Natural killer cell (primary cell): ENCODE measurements around the gene MAP3K14. TPM values are rescaled to one million over a fixed set of nuclear protein-coding genes. Genes with fewer than 3 reads are reported as not detected.

ENCODE experiments used
- ATAC-seq, 3 donors: fragments of 150-1000 bp in 2 of 3; fragments of 200-7000 bp in 1 of 3; cut with Tn5 transposase; 1 replicate in 1 of 3; 2 replicates in 2 of 3; pipeline ENCODE4 v1.10.0; 2021; ENCODE audit warnings: mild to moderate bottlenecking in 2 of 3, moderate library complexity in 2 of 3
- DNase-seq, 2 donors: peaks; one replicate each; pipeline versions ENCODE4 v3.0.0 to v3.0.0-alpha.2; 2013 to 2021; ENCODE audit warnings: mixed read lengths in 1 of 2
- H3K27ac ChIP-seq: one replicate; pipeline ENCODE4 v1.5.1; 2013; ENCODE audit warnings: mild to moderate bottlenecking, low read length
- H3K27me3 ChIP-seq: one replicate; pipeline ENCODE4 v1.6.1; 2013; ENCODE audit warnings: low read length; ENCODE audit not compliant: control insufficient read depth, insufficient read depth
- H3K36me3 ChIP-seq: one replicate; pipeline ENCODE4 v1.6.1; 2013; ENCODE audit warnings: low read length; ENCODE audit not compliant: control insufficient read depth, insufficient read depth
- H3K4me1 ChIP-seq: one replicate; pipeline ENCODE4 v1.6.1; 2013; ENCODE audit warnings: low read length; ENCODE audit not compliant: control insufficient read depth, insufficient read depth
- H3K4me3 ChIP-seq: one replicate; pipeline ENCODE4 v1.5.1; 2013; ENCODE audit warnings: low read length
- H3K9me3 ChIP-seq: one replicate; pipeline ENCODE4 v1.6.1; 2013; ENCODE audit warnings: low read length; ENCODE audit not compliant: control insufficient read depth, insufficient read depth
- H3K27ac Mint-ChIP-seq, 2 donors: one replicate each; pipeline ENCODE4 v1.8.0; 2022; ENCODE audit warnings: mild to moderate bottlenecking in 2 of 2, mixed read lengths in 2 of 2, moderate library complexity in 1 of 2
- H3K27me3 Mint-ChIP-seq, 2 donors: one replicate each; pipeline ENCODE4 v1.8.0; 2022; ENCODE audit warnings: low read depth in 2 of 2, mixed read lengths in 2 of 2
- H3K36me3 Mint-ChIP-seq: one replicate; pipeline ENCODE4 v1.8.0; 2022; ENCODE audit warnings: mixed read lengths
- H3K4me1 Mint-ChIP-seq, 2 donors: one replicate each; pipeline ENCODE4 v1.8.0; 2022; ENCODE audit warnings: mixed read lengths in 2 of 2
- H3K4me3 Mint-ChIP-seq: one replicate; pipeline ENCODE4 v1.8.0; 2022; ENCODE audit warnings: mild to moderate bottlenecking, moderate library complexity, mixed read lengths
- H3K9me3 Mint-ChIP-seq, 2 donors: one replicate each; pipeline ENCODE4 v1.8.0; 2022; ENCODE audit warnings: mixed read lengths in 2 of 2
- CTCF ChIP-seq: fragments of 200-600 bp; IDR thresholded peaks from one replicate; pipeline ENCODE4 v1.8.0; 2022; ENCODE audit warnings: antibody characterized with exemption
- WGBS: methylation state at CpG from one replicate; pipeline ENCODE4 v1.1.7; 2013; ENCODE audit warnings: missing lambda C conversion rate; ENCODE audit not compliant: insufficient coverage; 5-methylcytosine and 5-hydroxymethylcytosine counted together
- intact Hi-C: fragments of 100-400 bp; cut with micrococcal nuclease; formaldehyde crosslinking; loops from one replicate; pipeline ENCODE4 v1.14.2; 2022
- total RNA-seq, 4 donors: library from RNA; stranded (reverse); fragments of 120-200 nt in 1 of 4; gene quantifications; one replicate each; pipeline versions ENCODE4 v1.2.3 to v1.2.4, GENCODE V29; 2013 to 2022

MAP3K14 gene
- total RNA-seq, 3 donors from 2014 or later (not counting 1 experiment from before 2014, with no cell fraction given), result 28.0 to 31.9 (median 31.6) TPM

- Histone ChIP-seq H3K4me1 (peaks cover 63% of the 10 kb centered on the region), H3K4me3 (no peak overlapping the region), H3K9me3 (no peaks in the 10 kb centered on the region), H3K27ac (no peak overlapping the region), H3K36me3 (peaks cover 9% of the 10 kb centered on the region), H3K27me3 (no peaks in the 10 kb centered on the region)
- no peak for TF ChIP-seq CTCF
- peak overlapping the region; percentile 91 to 92 for H3K27ac Mint-ChIP-seq
- H3K9me3 Mint-ChIP-seq, result no peaks in the 10 kb centered on the region
- ATAC-seq, result no peak
- no peak overlapping the region for H3K4me3 Mint-ChIP-seq
- peaks cover 55 to 77% of the 10 kb centered on the region in 2 donors for H3K4me1 Mint-ChIP-seq
- no peaks in the 10 kb centered on the region for H3K36me3 Mint-ChIP-seq
- no peaks in the 10 kb centered on the region for H3K27me3 Mint-ChIP-seq
- intact Hi-C loops, result no loop called here
- no peak for DNase-seq
- WGBS, result 99% methylated on average over 5 of the region's 5 CpGs
Measured at GRCh38 chr17:45308840-45309239, 8.0 kb downstream of the MAP3K14 start.

GRCh38 chr17:45308016-45308365 lies 8.8 kb downstream of the MAP3K14 start:
- no peaks in the 10 kb centered on the region for H3K27me3 Mint-ChIP-seq
- TF ChIP-seq CTCF, result no peak
- ATAC-seq (no peak), DNase-seq (no peak)
- H3K36me3 ChIP-seq, result peaks cover 9% of the 10 kb centered on the region
- H3K27me3 ChIP-seq, result no peaks in the 10 kb centered on the region
- no peak overlapping the region for H3K4me3 Mint-ChIP-seq
- peak overlapping the region; percentile 56 for H3K27ac ChIP-seq
- H3K36me3 Mint-ChIP-seq, result no peaks in the 10 kb centered on the region
- no peak overlapping the region for H3K4me3 ChIP-seq
- no peaks in the 10 kb centered on the region for H3K9me3 ChIP-seq
- intact Hi-C loops, result no loop called here
- H3K4me1 ChIP-seq, result peaks cover 60% of the 10 kb centered on the region
- WGBS, result 71% methylated on average over 6 of the region's 6 CpGs
- peaks cover 51 to 74% of the 10 kb centered on the region in 2 donors for H3K4me1 Mint-ChIP-seq
- H3K9me3 Mint-ChIP-seq, result no peaks in the 10 kb centered on the region
- peak overlapping the region; percentile 79 to 82 for H3K27ac Mint-ChIP-seq

- peak overlapping the region; percentile 56 for H3K27ac ChIP-seq
- no peaks in the 10 kb centered on the region for H3K27me3 ChIP-seq
- no peak for TF ChIP-seq CTCF
- peaks cover 9% of the 10 kb centered on the region for H3K36me3 ChIP-seq
- peaks cover 60% of the 10 kb centered on the region for H3K4me1 ChIP-seq
- Mint-ChIP-seq H3K4me3 (no peak overlapping the region), H3K27me3 (no peaks in the 10 kb centered on the region), H3K36me3 (no peaks in the 10 kb centered on the region), H3K27ac (peak overlapping the region; percentile 79 to 82), H3K9me3 (no peaks in the 10 kb centered on the region), H3K4me1 (peaks cover 51 to 74% of the 10 kb centered on the region in 2 donors)
- H3K9me3 ChIP-seq, result no peaks in the 10 kb centered on the region
- intact Hi-C loops, result no loop called here
- peak in 1 of 2 donors; percentile 61 for DNase-seq
- 27% methylated on average over 7 of the region's 9 CpGs for WGBS
- peak in 1 of 3 donors; percentile 36 for ATAC-seq
- no peak overlapping the region for H3K4me3 ChIP-seq
Measured at GRCh38 chr17:45307290-45308015, 9.4 kb downstream of the MAP3K14 start.

- intact Hi-C loops, result no loop called here
- Histone ChIP-seq H3K27ac (peak overlapping the region; percentile 56), H3K9me3 (no peaks in the 10 kb centered on the region), H3K4me1 (peaks cover 60% of the 10 kb centered on the region), H3K27me3 (no peaks in the 10 kb centered on the region), H3K4me3 (no peak overlapping the region), H3K36me3 (peaks cover 9% of the 10 kb centered on the region)
- Mint-ChIP-seq H3K36me3 (no peaks in the 10 kb centered on the region), H3K4me3 (no peak overlapping the region), H3K4me1 (peaks cover 44 to 67% of the 10 kb centered on the region in 2 donors), H3K9me3 (no peaks in the 10 kb centered on the region), H3K27ac (peak overlapping the region; percentile 18 to 26), H3K27me3 (no peaks in the 10 kb centered on the region)
- 85% methylated on average over 3 of the region's 5 CpGs for WGBS
- DNase-seq, result peak in 1 of 2 donors; percentile 37
- TF ChIP-seq CTCF, result no peak
- no peak for ATAC-seq
Measured at GRCh38 chr17:45306623-45307022, 10.2 kb downstream of the MAP3K14 start.
